GM19238 (cell line): ENCODE results near the gene HSDL2.
"Not testable (repeated sequence)": the region's sequence is repeated elsewhere in the genome, so short reads cannot be mapped to it uniquely, and the experiment has no call there.

Experiments
- DNase-seq: peaks from one replicate; pipeline ENCODE4 v3.0.0; 2011; ENCODE audit warnings: low spot score; ENCODE audit not compliant: insufficient read length

The HSDL2 gene

DNA sequence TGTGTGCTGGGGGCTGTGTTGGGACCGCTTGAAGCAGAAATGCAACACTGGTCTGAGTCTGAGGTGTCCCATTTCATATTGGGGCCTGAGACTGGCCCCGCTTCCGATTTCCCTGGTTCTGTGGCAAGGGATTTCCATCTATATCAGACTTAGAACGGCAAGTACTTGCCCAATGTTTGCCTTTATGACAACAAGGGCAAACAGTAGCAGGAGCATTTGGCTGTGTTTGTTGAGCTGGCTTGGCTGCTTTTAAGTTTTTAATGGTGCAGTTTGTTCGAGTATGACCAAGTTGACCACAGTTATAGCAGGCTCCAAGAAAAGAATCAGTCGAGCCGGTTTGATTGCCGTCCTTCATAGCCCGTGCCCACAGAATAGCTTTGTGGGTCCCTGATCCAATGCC, 17.0 kb downstream of the HSDL2 start:
- no peak for DNase-seq

DNA sequence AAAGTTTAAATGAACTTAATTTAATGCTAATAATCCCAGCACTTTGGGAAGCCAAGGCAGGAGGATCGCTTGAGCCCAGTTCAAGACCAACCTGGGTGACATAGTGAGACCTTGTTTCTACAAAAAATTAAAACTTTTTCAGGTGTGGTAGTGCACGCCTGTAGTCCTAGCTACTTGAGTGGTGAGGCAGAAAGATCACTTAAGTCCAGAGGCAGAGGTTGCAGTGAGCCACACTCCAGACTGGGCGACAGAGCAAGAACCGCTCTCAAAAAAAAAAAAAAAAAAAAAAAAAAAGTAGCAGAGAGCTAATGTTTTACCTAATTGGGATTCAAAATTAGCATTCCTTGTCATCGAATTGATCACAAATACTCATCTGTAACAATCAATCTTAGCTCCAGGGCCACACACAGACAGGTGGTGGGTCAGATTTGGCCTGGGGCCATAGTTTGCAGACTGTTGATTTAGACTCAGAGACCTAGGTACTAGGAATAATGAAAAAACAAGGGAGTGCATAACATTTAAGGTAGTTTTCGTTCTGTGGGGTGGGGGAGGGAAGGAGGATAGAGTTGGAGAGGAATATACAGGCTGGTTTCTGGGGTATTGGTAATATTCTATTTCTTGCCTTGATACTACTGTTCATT, 21.4 kb downstream of the HSDL2 start:
- no peak for DNase-seq

DNA sequence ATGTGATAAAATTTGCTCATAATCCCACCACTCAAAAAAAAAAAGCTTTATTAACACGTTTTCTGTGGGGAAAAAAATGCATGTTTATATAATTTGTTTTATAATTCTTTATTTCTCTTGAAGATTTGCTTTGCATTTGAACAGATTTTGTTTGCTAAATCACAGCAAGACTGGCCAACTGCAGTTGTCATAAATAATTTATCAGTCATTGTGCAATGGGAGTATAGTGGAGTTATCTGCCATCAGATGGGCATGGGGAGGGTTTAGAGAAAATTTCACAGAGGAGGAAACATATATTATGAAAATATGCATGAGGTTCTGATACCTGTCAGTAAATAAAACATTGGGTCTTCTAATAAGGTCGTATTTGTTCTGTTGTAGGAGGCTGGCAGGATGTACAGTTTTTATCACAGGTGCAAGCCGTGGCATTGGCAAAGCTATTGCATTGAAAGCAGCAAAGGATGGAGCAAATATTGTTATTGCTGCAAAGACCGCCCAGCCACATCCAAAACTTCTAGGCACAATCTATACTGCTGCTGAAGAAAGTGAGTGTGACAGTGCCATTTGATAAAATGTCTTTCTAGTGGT, 23.8 kb downstream of the HSDL2 start:
- DNase-seq = no peak

DNA sequence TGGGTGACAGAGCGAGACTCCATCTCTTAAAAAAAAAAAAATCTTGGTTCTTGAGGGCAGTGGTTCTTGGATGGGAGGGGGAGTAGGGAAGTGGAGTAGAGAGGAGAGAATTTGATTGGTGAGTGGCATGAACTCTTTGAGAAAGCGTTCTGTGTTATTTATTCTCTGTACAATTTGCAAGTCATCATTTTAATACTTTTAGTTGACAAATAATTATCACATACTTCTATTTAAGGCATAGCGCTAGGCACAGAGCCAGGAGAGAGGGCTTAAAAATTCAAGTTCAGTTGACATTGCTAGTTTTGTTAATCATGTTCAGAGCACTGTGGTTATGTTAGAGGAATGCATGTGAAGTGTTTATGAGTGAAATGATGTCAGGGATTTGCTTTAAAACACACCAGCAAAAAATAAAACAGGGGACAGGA, 24.6 kb downstream of the HSDL2 start:
- no peak for DNase-seq

DNA sequence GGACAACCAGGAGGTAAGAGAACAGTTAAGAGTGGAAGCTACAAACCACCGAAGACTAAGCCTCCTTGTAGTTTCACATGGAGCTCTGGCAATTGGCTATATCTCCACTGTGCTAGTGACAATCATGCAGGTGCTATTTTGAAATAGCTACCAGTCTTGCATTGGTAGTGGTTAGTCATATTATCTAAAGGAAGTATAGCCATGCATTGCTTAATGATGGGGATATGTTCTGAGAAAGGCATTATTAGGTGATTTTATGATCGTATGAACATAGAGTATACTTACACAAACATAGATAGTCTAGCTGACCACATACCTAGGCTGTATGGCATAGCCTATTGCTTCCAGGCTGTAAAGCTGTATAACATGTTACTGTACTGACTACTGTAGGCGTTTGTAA, 28.4 kb downstream of the HSDL2 start:
- no peak for DNase-seq

DNA sequence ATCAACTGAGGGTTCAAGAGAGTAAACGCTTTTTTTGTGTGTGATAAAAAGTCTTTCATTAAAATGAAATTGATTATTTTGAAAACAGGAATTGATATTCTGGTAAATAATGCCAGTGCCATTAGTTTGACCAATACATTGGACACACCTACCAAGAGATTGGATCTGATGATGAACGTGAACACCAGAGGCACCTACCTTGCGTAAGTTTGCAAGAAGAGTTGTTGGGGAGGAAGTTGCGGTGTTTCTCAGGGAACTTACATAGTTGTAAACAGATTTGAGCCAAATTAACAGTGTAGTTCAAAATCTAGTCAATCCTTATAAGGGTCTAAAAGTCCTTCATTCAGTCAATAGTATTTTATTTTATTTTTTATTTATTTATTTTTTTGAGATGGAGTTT, 28.9 kb downstream of the HSDL2 start:
- DNase-seq = no peak

DNA sequence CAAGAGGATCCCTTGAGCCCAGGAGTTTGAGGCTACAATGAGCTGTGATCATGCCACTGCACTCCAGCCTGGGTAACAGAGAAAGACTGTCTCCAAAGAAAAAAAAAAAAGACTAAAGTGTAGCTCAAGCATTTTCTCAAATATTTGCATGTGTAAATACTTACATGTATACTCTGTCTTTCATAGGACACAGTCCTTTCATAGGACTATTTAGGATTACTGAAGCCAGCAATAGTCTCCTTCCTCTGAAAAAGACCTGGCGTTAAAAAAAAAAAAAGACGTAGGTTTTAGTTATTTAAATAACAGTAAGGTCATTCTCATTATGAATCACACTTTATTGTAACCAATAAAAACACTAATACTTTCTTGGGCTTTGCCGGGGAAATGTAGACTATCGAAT, 29.9 kb downstream of the HSDL2 start:
- DNase-seq = no peak

DNA sequence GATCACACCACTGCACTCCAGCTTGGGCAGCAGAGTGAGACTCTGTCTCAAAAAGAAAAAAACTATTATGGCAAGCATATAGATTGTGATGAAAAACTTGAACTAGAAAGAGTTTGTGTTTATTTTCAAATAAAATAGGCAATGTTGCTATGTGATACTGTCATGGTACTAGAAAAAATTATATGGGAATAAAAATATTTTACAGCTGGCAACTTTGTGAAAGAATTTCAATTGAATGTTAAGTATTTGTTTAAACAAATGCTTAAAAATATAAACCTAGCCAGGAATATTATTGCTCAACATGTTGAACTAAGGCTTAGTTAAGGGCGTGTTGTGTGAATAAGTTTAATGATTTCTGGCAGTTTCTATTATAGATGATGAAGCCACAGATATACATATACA, 31.7 kb downstream of the HSDL2 start:
- DNase-seq = no peak

DNA sequence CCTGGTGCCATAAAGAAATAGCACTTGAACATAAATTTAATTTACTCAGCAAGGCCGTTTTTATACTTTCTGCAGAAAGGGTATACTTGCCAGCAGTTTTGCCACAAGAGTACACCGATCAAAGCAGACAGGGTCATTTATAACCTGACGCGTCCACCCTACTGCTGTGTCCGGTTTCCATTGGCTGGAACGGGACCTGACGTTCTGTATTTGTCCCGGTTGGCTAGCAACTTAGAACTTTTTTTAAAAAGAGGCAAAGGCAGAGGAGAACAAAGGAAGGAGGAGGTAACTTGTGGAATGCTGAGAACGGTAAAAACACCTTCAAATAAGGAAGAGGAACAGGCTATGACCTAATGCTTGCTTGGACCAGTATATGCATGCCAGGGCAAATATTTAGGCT, 33.8 kb downstream of the HSDL2 start:
- not testable (repeated sequence) for DNase-seq

DNA sequence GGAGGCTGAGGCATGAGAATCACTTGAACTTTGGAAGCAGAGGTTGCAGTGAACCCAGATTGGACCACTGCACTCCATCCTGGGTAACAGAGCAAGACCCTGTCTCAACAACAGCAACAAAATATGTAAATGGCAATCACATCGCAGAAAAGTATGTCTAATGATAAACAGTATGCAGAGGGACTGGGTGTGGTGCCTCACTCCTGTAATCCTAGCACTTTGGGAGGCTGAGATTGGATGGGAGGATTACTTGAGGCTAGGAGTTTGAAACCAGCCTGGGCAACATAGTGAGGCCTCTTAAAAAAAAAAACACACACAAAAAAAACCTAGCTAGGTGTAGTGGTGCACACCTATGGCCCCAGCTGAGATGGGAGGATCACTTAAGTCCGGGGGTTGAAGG, 40.3 kb downstream of the HSDL2 start:
- DNase-seq = no peak

DNA sequence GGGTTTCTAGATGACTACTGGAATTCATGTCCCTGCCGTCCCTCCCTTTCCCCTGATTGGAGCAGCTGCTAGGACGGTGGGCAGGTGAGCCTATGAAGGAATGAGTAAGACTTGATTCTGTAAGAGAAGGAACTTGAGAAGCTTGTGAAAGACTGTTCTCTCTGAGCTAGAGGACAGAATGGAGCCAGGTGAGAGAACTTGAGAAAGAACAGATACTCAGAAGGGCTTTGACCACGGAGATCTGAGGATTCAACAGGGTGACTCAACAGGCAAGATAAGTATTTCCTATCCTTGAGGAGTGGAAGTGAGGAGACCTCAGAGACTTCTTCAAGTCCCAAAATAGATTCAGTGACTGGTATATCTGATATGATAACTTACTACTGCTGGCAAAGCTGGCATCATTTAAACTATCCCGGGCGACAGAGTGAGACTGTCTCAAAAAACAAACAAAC, 41.9 kb downstream of the HSDL2 start:
- DNase-seq = no peak

DNA sequence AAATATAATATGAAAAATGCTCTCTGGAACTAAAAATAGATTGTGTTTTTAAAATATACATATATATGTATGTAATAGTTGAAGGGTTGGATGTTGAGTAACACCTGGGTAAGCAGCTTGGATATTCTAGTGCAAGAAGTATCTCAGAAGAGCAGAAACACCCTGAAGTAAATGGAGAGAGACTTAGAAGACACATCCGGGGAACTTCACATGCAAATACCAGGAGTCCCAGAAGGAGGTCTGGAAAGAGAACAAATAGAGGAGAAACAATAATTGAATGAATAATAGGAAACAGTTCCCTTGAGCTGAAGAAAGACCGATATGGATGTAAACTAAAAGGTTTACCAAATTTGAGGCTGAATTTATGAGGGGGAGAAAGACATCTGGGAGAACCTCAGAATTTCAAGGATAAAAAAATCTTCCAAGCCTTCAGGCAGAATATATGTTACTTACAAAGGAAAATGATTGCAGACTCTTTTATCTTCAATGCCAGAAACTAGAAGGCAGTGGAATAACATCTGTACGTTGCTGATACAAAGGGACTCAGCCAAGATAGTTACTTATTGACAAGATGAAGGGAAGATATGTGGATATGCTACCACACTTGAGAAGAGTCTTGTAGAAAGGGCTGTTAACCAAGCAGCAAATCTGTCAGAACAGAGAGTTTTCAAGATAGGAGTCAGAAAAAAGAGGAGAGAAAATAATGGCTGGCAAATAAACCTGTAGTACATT, 42.7 kb downstream of the HSDL2 start:
- no peak for DNase-seq

DNA sequence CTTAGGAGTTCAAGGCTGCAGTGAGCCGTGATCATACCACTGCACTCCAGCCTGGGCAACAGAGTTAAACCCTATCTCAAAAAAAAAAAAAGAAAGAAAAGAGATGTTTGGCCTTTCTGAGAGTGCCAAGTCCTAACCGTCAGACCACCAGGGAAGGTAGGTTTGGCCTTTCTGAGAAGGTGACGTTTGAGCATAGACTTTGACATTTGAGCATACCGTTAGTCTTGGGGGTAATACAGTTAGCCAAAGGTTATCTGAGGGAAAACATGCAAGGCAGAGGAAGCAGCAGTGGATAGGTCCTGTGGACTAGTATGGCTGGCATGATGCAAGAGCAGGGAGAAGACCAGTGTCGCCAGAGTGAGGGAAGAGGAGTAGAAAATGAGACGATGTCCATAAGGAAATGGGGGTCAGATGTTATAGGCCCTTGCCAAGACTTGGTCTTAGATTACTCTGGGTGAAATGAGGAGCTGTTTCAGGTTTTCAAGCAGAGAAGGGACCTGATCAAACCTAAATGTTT, 50.2 kb downstream of the HSDL2 start:
- DNase-seq = no peak

DNA sequence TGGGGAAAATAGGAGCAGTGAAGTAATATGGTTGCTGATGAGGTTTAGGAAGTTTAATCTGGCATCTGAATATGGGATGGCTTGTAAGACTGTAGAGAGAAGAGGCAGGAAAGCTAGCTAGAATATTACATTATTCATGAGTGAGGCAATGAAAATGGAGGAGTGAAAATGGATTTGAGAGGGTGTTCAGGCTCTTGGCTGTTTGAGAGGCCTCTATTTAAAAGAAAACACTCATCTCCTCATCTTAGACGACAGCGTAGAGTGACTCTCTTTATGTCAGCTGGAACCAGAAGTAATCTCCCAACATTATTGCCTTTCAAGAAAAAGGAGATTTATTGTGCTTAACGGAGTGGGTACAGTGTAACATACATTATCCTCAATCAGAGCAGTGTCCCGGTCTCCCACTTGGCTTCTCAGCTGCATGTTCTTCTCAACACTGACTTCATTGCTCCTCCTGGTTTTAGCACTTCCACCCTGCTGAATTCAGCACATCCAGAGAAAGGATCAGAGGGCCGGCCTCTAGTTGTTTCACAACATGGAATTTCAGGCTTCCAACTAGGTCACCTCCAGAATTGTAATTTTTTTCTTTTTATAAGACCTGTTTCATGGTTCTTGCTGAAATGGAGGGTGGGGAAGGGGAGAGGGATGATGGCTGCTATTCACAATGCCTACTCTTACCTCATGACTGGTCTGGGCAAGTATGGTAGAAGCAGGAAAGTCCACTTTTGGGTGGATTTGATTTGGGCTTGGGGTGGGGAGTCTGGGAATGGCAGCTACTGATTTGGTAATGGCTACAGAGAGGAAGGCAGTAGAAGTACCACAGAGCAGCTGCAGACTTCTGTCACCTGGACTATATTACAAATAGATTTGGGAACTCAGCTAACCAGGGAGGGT, 53.8 kb downstream of the HSDL2 start:
- no peak for DNase-seq

DNA sequence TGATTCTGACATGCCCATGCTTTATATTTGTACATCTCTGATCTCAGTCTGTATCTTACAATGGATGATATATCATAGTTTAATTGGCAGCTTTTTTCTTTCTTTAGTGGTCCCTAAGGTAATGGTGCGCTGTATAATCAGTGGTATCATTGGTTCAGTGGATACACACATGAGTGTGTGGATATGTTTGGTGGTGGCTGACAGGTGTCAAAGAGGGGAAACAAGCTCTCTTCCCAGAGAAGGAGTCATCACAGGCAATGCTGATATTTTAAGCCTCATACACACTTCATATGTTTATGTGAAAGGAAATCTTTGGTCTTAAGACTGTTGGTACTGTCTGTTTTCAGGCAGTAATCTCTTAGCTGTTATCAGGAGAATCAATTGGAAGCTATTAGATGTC, 54.6 kb downstream of the HSDL2 start:
- no peak for DNase-seq

DNA sequence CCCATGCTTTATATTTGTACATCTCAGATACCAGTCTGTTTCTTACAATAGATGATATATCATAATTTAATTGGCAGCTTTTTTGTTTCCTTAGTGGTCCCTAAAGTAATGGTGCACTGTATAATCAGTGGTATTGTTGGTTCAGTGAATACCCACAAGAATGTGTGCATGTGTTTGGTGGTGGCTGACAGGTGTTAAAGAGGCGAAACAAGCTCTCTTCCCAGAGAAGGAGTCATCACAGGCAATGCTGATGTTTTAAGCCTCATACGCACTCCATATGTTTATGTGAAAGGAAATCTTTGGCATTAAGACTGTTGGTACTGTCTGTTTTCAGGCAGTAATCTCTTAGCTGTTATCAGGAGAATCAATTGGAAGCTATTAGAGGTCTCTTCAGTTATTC, 57.5 kb downstream of the HSDL2 start:
- DNase-seq = no peak

DNA sequence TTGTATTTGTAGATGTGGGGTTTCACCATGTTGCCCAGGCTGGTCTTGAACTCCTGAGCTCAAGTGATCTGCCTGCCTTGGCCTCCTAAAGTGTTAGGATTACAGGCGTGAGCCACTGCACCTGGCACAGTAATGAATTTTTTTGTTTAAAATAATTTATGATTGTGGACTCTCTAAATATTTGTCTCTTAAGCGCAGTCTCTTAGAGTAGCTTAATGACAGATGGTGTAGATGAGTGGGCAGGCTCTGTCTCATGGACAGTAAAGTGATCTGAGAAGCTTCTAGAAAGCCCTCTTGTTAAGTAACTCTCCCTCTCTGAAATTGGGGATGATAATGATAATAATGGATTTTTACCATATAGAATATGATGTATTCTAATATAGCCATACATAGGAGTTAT, 59.3 kb downstream of the HSDL2 start:
- no peak for DNase-seq

DNA sequence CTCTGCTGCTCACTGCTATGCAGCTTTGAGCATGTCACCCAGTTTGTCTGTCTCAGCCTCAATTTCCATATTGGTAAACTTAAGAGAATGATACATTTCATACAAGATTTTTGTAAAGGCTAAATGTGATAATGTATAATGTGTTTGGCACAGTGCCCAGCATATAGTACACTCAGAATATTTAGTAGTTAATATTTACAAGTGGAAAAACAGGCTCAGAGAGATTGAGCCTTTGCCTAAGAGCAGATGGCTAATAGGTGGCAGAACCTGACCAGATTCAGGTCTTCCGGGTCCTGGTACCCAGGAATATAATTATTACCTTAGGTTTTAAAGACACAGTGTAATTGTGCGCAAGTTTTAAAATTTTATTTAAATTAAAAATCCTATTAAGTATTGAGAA, 59.9 kb downstream of the HSDL2 start:
- no peak for DNase-seq

DNA sequence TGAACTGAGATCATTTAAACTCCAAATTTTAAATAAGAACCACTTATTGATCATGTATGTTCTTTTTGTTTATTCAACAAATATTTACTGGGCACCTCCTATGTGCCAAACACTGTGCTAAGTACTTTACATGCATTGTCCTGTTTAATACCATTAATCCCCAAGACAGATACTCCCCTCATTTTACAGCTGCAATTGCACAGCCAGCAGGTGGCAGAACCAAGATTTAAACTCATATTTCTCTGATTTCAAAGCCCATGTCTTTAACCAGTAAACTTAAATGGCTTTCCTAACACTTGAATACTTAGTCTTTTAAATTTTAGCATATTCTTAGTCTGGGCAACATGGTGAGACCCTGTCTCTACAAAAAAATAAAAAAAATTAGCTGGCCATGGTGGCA, 63.3 kb downstream of the HSDL2 start:
- no peak for DNase-seq

DNA sequence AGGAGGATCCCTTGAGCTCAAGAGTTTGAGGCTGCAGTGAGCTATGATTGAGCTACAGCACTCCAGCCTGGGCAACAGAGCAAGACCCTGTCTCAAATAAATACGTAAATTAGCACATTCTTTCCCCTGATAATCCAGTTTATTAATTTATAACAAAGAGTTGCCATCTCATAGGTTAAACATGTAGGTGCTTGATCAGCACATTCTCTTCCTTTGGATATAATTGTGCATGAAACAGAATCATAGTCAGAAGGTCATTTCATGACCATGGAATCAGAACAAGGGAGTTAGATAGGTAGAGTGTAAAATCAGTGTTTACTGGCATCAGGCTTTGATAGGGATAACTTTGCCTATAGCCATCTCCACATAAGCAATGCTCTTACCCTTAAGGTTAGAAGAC, 63.7 kb downstream of the HSDL2 start:
- no peak for DNase-seq

DNA sequence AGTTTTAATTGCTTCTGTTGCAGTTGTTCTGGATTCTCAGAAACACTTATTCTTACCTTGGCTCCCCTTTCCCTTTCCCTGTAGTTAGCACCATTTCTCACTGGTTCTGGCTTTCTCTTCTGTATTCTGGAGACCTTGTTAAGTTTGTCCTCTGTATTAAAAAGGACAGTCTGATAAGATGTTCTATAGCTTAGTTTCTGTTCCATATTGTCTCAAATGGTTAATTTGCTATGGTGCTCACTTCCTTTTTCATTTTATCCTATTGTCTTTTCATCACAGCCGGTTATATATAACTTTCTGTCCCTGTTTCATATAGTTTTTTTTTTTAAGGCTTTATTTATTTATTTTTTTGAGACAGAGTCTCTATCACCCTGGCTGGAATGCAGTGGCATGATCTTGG, 65.3 kb downstream of the HSDL2 start:
- DNase-seq = no peak

DNA sequence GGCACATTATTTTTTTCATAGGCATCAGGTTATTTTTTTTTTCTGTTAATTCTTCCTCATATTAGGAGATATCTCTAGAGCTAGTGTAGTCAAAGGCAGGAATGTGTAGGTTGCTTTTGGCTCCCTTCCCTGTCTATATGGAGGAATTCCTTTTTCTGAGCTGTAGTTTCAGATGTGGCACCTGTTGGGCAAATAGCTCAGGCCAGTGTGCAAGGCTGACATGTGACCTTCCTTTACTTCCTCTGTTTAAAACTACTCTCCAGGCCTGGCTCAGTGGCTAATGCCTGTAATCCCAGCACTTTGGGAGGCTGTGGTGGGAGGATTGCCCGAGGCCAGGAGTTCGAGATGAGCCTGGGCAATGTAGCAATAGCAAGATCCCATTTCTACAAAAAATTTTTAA, 66.2 kb downstream of the HSDL2 start:
- no peak for DNase-seq
